Loucy (cell line): Measurements from ENCODE around the gene ZKSCAN1.

Source experiments
- H2AFZ ChIP-seq: fragments of 200-600 bp; sonication (generic); 2 replicates; pipeline ENCODE4 v1.6.0; 2016; ENCODE audit warnings: antibody characterized with exemption, mild to moderate bottlenecking, low read length, moderate library complexity
- H3F3A ChIP-seq: fragments of 200-600 bp; 2 replicates; pipeline ENCODE4 v1.6.0; 2016; ENCODE audit warnings: antibody characterized with exemption, low read depth, mild to moderate bottlenecking
- H3K27me3 ChIP-seq: fragments of 200-600 bp; sonication (generic); 2 replicates; pipeline ENCODE4 v1.6.1; 2014; ENCODE audit warnings: low read length, mild to moderate bottlenecking; ENCODE audit not compliant: insufficient read depth, poor library complexity, severe bottlenecking
- H3K36me3 ChIP-seq: fragments of 200-600 bp; sonication (generic); 2 replicates; pipeline ENCODE4 v1.6.1; 2016; ENCODE audit warnings: low read length; ENCODE audit not compliant: insufficient read depth
- H3K4me1 ChIP-seq: fragments of 200-600 bp; sonication (generic); 2 replicates; pipeline ENCODE4 v1.5.1; 2014; ENCODE audit warnings: low read length, mild to moderate bottlenecking; ENCODE audit not compliant: insufficient read depth, poor library complexity, severe bottlenecking
- H3K4me2 ChIP-seq: fragments of 200-600 bp; sonication (generic); 2 replicates; pipeline ENCODE4 v1.6.0; 2014; ENCODE audit warnings: antibody characterized with exemption, low read length, low read depth, mild to moderate bottlenecking; ENCODE audit not compliant: poor library complexity, severe bottlenecking
- H3K4me3 ChIP-seq: fragments of 200-600 bp; sonication (generic); 2 replicates; pipeline ENCODE4 v1.5.1; 2014; ENCODE audit warnings: low read length, mild to moderate bottlenecking, mixed read lengths; ENCODE audit not compliant: poor library complexity, severe bottlenecking
- H3K79me2 ChIP-seq: fragments of 200-600 bp; sonication (generic); 2 replicates; pipeline ENCODE4 v1.6.1; 2014; ENCODE audit warnings: low read length; ENCODE audit not compliant: insufficient read depth
- H3K9ac ChIP-seq: fragments of 200-600 bp; sonication (generic); 2 replicates; pipeline ENCODE4 v1.6.0; 2014; ENCODE audit warnings: mild to moderate bottlenecking, low read depth, low read length, moderate library complexity; ENCODE audit not compliant: poor library complexity, severe bottlenecking
- H3K9me2 ChIP-seq: fragments of 200-600 bp; sonication (generic); replicated peaks from 2 replicates; pipeline ENCODE4 v1.6.1; 2016; ENCODE audit warnings: low read depth, low read length, mixed read lengths
- H3K9me3 ChIP-seq: fragments of 200-600 bp; sonication (generic); 2 replicates; pipeline ENCODE4 v1.6.1; 2014; ENCODE audit warnings: mild to moderate bottlenecking, antibody characterized with exemption, low read length, low read depth; ENCODE audit not compliant: insufficient read depth
- H4K20me1 ChIP-seq: fragments of 200-600 bp; sonication (generic); 2 replicates; pipeline ENCODE4 v1.6.0; 2014; ENCODE audit warnings: antibody characterized with exemption, low read length, mild to moderate bottlenecking; ENCODE audit not compliant: insufficient read depth, poor library complexity, severe bottlenecking
- CTCF ChIP-seq: fragments of 200-600 bp; sonication (generic); conservative IDR thresholded peaks from 2 replicates; pipeline ENCODE4 v1.5.1; 2014; ENCODE audit warnings: mild to moderate bottlenecking, antibody characterized with exemption, low read length
- EZH2phosphoT487 ChIP-seq: fragments of 200-600 bp; IDR thresholded peaks from 2 replicates; pipeline ENCODE4 v1.6.1; 2018; ENCODE audit warnings: antibody characterized with exemption, mild to moderate bottlenecking, moderate library complexity, borderline replicate concordance

The ZKSCAN1 gene

GRCh38 chr7:100074841-100075240 lies 59.4 kb downstream of the ZKSCAN1 start:
- Histone ChIP-seq H3K9ac (no peak overlapping the region), H4K20me1 (peaks cover 28% of the 10 kb centered on the region), H3K4me2 (no peak overlapping the region), H3K79me2 (peaks cover 36% of the 10 kb centered on the region), H3K36me3 (peaks cover 82% of the 10 kb centered on the region), H3K27me3 (no peaks in the 10 kb centered on the region), H3K4me3 (no peak overlapping the region), H3K4me1 (peaks cover 11% of the 10 kb centered on the region), H3K9me3 (peaks cover 24% of the 10 kb centered on the region; the same call in 1 of the 2 replicates), H2AFZ (no peak overlapping the region), H3F3A (no peaks in the 10 kb centered on the region), H3K9me2 (no peaks in the 10 kb centered on the region)
- TF ChIP-seq EZH2phosphoT487 = no peak
- no peak for TF ChIP-seq CTCF

- H3K9me3 ChIP-seq = peaks cover 24% of the 10 kb centered on the region; the same call in 1 of the 2 replicates
- no peak overlapping the region for H3K4me2 ChIP-seq
- no peak overlapping the region for H3K4me3 ChIP-seq
- no peaks in the 10 kb centered on the region for H3F3A ChIP-seq
- H3K27me3 ChIP-seq = no peaks in the 10 kb centered on the region
- H3K36me3 ChIP-seq = peaks cover 76% of the 10 kb centered on the region
- H2AFZ ChIP-seq = no peak overlapping the region
- peaks cover 34% of the 10 kb centered on the region for H4K20me1 ChIP-seq
- TF ChIP-seq CTCF (no peak), EZH2phosphoT487 (no peak)
- H3K9me2 ChIP-seq = no peaks in the 10 kb centered on the region
- H3K4me1 ChIP-seq = peaks cover 16% of the 10 kb centered on the region
- H3K9ac ChIP-seq = no peak overlapping the region
- H3K79me2 ChIP-seq = peaks cover 42% of the 10 kb centered on the region
These were observed 60.0 kb downstream of the ZKSCAN1 start for GRCh38 chr7:100075418-100075817.

GRCh38 chr7:100077205-100077604 lies 61.8 kb downstream of the ZKSCAN1 start:
- Histone ChIP-seq H3K9me2 (no peaks in the 10 kb centered on the region), H3F3A (no peaks in the 10 kb centered on the region), H4K20me1 (peaks cover 44% of the 10 kb centered on the region), H3K9ac (no peak overlapping the region), H3K79me2 (peaks cover 53% of the 10 kb centered on the region), H2AFZ (no peak overlapping the region), H3K4me1 (peaks cover 16% of the 10 kb centered on the region), H3K9me3 (peaks cover 7% of the 10 kb centered on the region; the same call in 1 of the 2 replicates), H3K36me3 (peaks cover 58% of the 10 kb centered on the region), H3K27me3 (no peaks in the 10 kb centered on the region), H3K4me2 (no peak overlapping the region), H3K4me3 (no peak overlapping the region)
- no peak for TF ChIP-seq CTCF
- no peak for TF ChIP-seq EZH2phosphoT487
